Bronchial epithelial cell (primary cell): ENCODE data around the gene PPP3CA. TPM values are rescaled to one million over a fixed set of nuclear protein-coding genes. Genes with fewer than 3 reads are reported as not detected.
A peak's percentile ranks its signal among the peaks of the same experiment; 100 is the strongest.

Experiments used
- DNase-seq: peaks from one replicate; pipeline ENCODE4 v3.0.0-alpha.2; 2010; ENCODE audit warnings: low read depth
- FAIRE-seq: peaks from 2 replicates; lab custom pipeline; 2011; peaks lifted over from hg19 to GRCh38; lab: Jason Lieb, UNC
- H3K27me3 ChIP-seq: 2 replicates; pipeline ENCODE4 v1.5.1; 2011; ENCODE audit warnings: low read length; ENCODE audit not compliant: control insufficient read depth, insufficient read depth
- H3K36me3 ChIP-seq: 2 replicates; pipeline ENCODE4 v1.5.1; 2011; ENCODE audit warnings: low read length; ENCODE audit not compliant: control insufficient read depth, insufficient read depth
- H3K4me3 ChIP-seq: 2 replicates; pipeline ENCODE4 v1.5.1; 2011; ENCODE audit warnings: mild to moderate bottlenecking, low read depth, low read length, control low read depth
- total RNA-seq: library from RNA; depleted of rRNA; stranded (reverse); fragments of >200 nt; gene quantifications from 2 replicates; pipeline ENCODE4 v1.2.1, GENCODE V29; 2014
- TF ChIP-seq, protein P1 (sequence below): IDR thresholded peaks from 2 replicates; pipeline ENCODE4 v1.5.1; 2011; ENCODE audit warnings: mild to moderate bottlenecking, moderate library complexity, low read length, control low read depth, inconsistent platforms; ENCODE audit not compliant: insufficient read depth, severe bottlenecking

The PPP3CA gene
- total RNA-seq, 1 donor from 2014 or later = 48.2 TPM

DNA sequence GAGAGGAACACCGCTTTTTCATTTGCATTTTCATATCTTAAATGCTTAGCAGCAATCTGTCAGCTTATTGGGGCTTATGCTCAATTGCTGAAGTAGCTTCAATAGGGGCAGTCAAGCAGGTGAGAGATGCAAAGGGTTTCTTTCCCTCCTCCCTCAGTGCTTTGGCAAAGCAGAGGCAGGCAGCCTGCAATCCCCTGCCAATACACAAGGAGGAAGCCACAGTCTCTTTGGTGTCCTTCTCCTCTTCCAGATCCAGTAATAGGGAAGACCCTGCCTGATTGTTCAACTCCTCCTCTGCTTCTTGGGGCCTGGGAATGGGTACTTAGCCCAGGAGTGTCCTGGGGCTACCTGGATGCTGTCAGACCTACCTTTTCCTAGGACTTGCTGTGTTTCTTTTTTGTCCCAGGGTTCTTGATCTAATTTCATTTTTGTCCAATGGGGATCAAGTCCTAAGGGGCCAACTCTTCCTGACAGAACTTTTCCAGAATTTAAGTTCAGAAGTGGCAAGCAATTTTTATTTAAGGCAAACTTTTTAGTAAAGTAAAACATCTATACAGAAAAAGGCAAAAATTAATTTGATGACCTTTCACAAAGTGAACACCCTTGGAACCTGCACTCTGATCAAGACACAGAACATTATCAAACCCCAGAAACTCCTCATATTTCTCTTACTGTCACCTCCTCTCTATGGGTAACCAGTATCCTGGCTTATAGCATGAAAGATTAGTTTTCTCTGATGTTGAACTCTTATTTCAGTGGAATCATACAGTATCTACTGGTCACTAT lies 260.3 kb downstream of the PPP3CA start:
- H3K36me3 ChIP-seq = peaks cover 1% of the 10 kb centered on the region
- no peaks in the 10 kb centered on the region for H3K27me3 ChIP-seq
- DNase-seq (no peak), FAIRE-seq (no peak)
- TF ChIP-seq, protein P1, sequence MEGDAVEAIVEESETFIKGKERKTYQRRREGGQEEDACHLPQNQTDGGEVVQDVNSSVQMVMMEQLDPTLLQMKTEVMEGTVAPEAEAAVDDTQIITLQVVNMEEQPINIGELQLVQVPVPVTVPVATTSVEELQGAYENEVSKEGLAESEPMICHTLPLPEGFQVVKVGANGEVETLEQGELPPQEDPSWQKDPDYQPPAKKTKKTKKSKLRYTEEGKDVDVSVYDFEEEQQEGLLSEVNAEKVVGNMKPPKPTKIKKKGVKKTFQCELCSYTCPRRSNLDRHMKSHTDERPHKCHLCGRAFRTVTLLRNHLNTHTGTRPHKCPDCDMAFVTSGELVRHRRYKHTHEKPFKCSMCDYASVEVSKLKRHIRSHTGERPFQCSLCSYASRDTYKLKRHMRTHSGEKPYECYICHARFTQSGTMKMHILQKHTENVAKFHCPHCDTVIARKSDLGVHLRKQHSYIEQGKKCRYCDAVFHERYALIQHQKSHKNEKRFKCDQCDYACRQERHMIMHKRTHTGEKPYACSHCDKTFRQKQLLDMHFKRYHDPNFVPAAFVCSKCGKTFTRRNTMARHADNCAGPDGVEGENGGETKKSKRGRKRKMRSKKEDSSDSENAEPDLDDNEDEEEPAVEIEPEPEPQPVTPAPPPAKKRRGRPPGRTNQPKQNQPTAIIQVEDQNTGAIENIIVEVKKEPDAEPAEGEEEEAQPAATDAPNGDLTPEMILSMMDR = no peak
- no peak overlapping the region for H3K4me3 ChIP-seq

DNA sequence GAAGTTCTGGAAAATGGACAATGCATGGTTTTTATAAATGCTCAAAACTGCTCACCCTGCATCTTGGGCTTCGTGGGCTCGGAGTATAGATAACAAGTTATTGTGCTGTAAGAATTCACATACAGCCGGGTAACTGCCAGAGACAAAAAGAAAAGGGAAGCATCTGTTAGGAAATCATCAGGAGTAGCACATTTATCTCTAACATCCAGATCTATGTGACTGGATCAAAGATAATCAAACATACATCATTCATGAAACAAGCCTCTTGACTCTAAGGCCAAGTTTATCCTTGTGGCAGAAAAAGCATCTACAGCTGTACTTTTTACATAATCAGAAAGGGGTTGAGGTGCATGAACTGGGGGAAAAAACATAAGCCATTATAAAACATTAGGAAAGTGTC lies 264.2 kb downstream of the PPP3CA start:
- H3K4me3 ChIP-seq = no peak overlapping the region
- no peak for FAIRE-seq
- no peaks in the 10 kb centered on the region for H3K27me3 ChIP-seq
- TF ChIP-seq, protein P1 = no peak
- H3K36me3 ChIP-seq = peaks cover 1% of the 10 kb centered on the region
- DNase-seq = no peak

DNA sequence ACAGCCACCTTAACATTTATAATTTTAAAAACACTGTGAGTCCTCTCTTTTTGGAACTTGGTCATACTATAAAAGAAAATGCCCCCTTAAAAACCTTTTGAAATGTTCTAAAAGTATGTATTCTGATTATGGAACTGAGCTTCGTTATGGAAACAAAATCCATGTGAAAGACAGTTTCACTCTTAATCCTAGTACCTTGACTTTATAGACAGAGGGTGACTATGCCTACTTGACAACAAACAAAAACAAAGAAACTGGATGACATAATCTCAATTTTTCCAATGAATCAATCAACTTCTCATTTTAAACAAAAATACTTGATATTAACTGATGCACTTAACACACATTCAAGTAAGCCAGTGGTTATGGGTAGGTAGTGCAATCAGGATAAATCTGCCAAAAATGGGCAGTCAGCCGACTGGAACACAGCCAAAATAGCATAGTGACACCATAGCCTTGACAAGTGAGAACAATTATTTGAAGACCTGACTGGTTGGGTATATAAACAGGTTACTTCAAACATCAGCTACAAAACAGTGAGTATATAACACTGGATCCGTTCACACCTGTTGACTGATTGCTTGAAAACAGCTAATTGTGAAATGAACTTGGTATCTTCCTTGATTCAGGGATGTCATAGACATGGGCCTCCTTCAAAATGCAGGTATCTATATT lies 265.5 kb downstream of the PPP3CA start:
- FAIRE-seq (no peak), DNase-seq (peak; percentile 38)
- TF ChIP-seq, protein P1 = no peak
- Histone ChIP-seq H3K27me3 (no peaks in the 10 kb centered on the region), H3K36me3 (peaks cover under 1% of the 10 kb centered on the region), H3K4me3 (no peak overlapping the region)

DNA sequence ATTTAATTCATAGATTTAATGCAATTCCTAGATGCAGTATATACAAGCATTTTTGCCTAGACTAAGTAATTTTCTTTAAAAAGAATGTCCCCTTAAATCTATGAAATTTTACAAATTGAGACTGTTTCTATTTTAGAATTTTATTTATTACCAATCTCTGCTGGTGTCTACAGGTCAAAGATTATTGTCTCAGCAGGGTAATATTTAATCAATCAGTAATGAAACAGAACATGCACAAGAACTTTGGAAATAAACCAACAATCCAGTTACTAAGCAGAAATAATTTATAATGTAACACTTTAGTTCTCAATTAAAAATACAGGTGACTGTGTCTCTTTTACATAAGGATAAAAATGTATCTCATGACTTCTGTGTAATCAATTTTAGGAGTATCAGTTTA lies 266.2 kb downstream of the PPP3CA start:
- no peak for DNase-seq
- FAIRE-seq = no peak
- Histone ChIP-seq H3K36me3 (no peaks in the 10 kb centered on the region), H3K27me3 (no peaks in the 10 kb centered on the region), H3K4me3 (no peak overlapping the region)
- TF ChIP-seq, protein P1 = no peak

DNA sequence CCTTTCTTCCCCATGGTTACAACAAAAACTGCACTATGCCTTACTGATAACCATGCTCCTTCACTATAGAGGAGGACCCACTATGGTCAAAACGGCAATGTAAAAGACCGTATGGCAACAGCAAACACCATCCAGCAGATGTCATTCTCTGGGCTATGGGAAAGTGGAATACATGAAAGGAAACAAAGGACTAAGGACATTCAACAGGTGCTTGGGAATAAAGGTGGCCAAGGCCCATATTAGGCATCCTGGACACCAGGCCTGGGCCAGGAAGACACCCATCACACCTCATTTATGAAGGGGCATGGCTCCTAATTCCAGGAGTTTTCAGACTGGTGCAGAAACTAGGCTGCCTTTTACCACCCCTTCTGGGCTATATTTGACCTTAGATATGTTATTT lies 268.4 kb downstream of the PPP3CA start:
- no peak for FAIRE-seq
- H3K36me3 ChIP-seq = no peaks in the 10 kb centered on the region
- TF ChIP-seq, protein P1 = no peak
- H3K27me3 ChIP-seq = no peaks in the 10 kb centered on the region
- H3K4me3 ChIP-seq = no peak overlapping the region
- no peak for DNase-seq
